ENCODE results near the gene CTIF. TPM values are rescaled to one million over a fixed set of nuclear protein-coding genes. Genes with fewer than 3 reads are reported as not detected.

The CTIF gene
- total RNA-seq, 1 experiment from 2014 or later, result 26.5 TPM

- ATAC-seq, result no peak
- H3K4me3 ChIP-seq (ENCODE audit: low read depth in 2 of 2, low read length in 2 of 2), result no peak overlapping the region
- no peak overlapping the region for H3K27ac ChIP-seq (ENCODE audit: low read length)
- no TSS peak for BruUV-seq (replicated peaks)
- POLR2A ChIA-PET, result no interaction called here
- CTCF ChIA-PET, result no interaction called here
- H3K27me3 ChIP-seq (ENCODE audit: control insufficient read depth, insufficient read depth, low read length), result no peaks in the 10 kb centered on the region
- no peak for DNase-seq (ENCODE audit: low read depth, low spot score)
- H3K36me3 ChIP-seq (ENCODE audit: control insufficient read depth, insufficient read depth, low read length), result no peaks in the 10 kb centered on the region; the same call in 1 of the 2 replicates
- in situ Hi-C loops (cut with HindIII; ENCODE audit: low pct_unique_long_range_greater_than_20kb, low sequenced_read_pairs) (no loop called here), intact Hi-C loops (cut with micrococcal nuclease; ENCODE audit: unreplicated experiment) (no loop called here)
- TF ChIP-seq POLR2AphosphoS5 (IDR thresholded peaks at IDR 0.05; ENCODE audit: low read depth, low read length), result no peak
- no peaks in the 10 kb centered on the region for H3K4me1 ChIP-seq (ENCODE audit: control insufficient read depth, insufficient read depth, low read length)
- no peaks in the 10 kb centered on the region for H3K9me3 ChIP-seq (ENCODE audit: control insufficient read depth, insufficient read depth, low read depth, low read length)
These were observed 226.2 kb downstream of the CTIF start for GRCh38 chr18:48765053-48765452.

DNA sequence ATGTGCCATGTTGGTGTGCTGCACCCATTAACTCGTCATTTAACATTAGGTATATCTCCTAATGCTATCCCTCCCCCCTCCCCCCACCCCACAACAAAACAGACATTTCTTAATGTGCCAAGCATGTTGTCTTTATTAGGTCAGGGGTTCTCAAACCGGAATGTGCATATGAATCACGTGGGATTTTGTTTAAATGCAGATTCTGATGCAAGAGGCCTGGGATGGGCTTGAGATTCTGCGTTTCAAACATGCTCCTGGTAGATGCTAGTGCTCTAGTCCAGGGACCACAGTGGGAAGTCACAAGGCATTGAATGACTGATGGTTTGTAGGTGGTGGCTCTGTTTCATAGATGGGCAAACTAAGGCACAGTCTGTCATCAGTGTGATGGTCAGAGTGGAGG lies 227.2 kb downstream of the CTIF start:
- no peak overlapping the region for H3K4me3 ChIP-seq (ENCODE audit: low read depth in 2 of 2, low read length in 2 of 2)
- no peaks in the 10 kb centered on the region for H3K9me3 ChIP-seq (ENCODE audit: control insufficient read depth, insufficient read depth, low read depth, low read length)
- H3K27ac ChIP-seq (ENCODE audit: low read length), result no peak overlapping the region
- intact Hi-C loops (cut with micrococcal nuclease; ENCODE audit: unreplicated experiment) (no loop called here), in situ Hi-C loops (cut with HindIII; ENCODE audit: low pct_unique_long_range_greater_than_20kb, low sequenced_read_pairs) (no loop called here)
- CTCF ChIA-PET, result interaction anchor here (0.6 kb wide), 1 partner anchor 297 kb away, joined by 3 read pairs; no protein-coding TSS in a partner anchor
- POLR2A ChIA-PET, result no interaction called here
- ATAC-seq, result no peak
- TF ChIP-seq CTCF (IDR thresholded peaks at IDR 0.05) (no peak), POLR2AphosphoS5 (IDR thresholded peaks at IDR 0.05; ENCODE audit: low read depth, low read length) (no peak), TCF7L2 (IDR thresholded peaks at IDR 0.05; ENCODE audit: low read depth, low read length) (no peak), SIN3A (IDR thresholded peaks at IDR 0.05; ENCODE audit: borderline replicate concordance, insufficient read depth, low read depth, low read length) (no peak), REST (IDR thresholded peaks at IDR 0.05; ENCODE audit: insufficient read depth in 1 of 2, low read depth in 2 of 2, low read length in 1 of 2) (no peak)
- no peaks in the 10 kb centered on the region for H3K27me3 ChIP-seq (ENCODE audit: control insufficient read depth, insufficient read depth, low read length)
- no peaks in the 10 kb centered on the region; the same call in 1 of the 2 replicates for H3K36me3 ChIP-seq (ENCODE audit: control insufficient read depth, insufficient read depth, low read length)
- H3K4me1 ChIP-seq (ENCODE audit: control insufficient read depth, insufficient read depth, low read length), result no peaks in the 10 kb centered on the region
- no TSS peak for BruUV-seq (replicated peaks)
- no peak for DNase-seq (ENCODE audit: low read depth, low spot score)

DNA sequence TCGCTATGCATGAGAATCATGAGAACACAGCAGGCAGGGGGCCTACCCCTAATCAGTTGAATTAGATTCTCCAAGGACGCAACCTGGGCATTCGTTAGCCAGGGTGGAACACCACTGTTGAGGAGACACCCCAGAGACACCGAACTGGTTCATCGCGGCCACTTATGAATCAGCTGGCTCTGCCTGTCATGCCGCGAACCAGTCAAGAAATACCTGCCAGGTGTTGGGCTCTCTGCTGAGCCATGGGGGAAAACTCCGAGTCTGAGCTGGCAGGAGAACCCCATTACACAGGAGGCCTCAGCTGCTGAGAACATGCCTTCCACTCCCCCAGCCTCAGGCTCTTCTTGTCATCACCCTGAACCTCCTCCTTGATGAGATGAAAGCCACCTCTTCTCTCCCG lies 227.7 kb downstream of the CTIF start:
- ChIA-PET POLR2A (no interaction called here), CTCF (interaction anchor here (0.6 kb wide), 1 partner anchor 298 kb away, joined by 3 read pairs; no protein-coding TSS in a partner anchor)
- DNase-seq (ENCODE audit: low read depth, low spot score), result no peak
- no TSS peak for BruUV-seq (replicated peaks)
- no peak overlapping the region for H3K27ac ChIP-seq (ENCODE audit: low read length)
- in situ Hi-C loops (cut with HindIII; ENCODE audit: low pct_unique_long_range_greater_than_20kb, low sequenced_read_pairs) (no loop called here), intact Hi-C loops (cut with micrococcal nuclease; ENCODE audit: unreplicated experiment) (no loop called here)
- no peaks in the 10 kb centered on the region for H3K9me3 ChIP-seq (ENCODE audit: control insufficient read depth, insufficient read depth, low read depth, low read length)
- no peak overlapping the region for H3K4me3 ChIP-seq (ENCODE audit: low read depth in 2 of 2, low read length in 2 of 2)
- no peak for TF ChIP-seq CTCF (IDR thresholded peaks at IDR 0.05)
- no peak for TF ChIP-seq SIN3A (IDR thresholded peaks at IDR 0.05; ENCODE audit: borderline replicate concordance, insufficient read depth, low read depth, low read length)
- TF ChIP-seq POLR2AphosphoS5 (IDR thresholded peaks at IDR 0.05; ENCODE audit: low read depth, low read length), result no peak
- no peak for TF ChIP-seq REST (IDR thresholded peaks at IDR 0.05; ENCODE audit: insufficient read depth in 1 of 2, low read depth in 2 of 2, low read length in 1 of 2)
- no peak for TF ChIP-seq TCF7L2 (IDR thresholded peaks at IDR 0.05; ENCODE audit: low read depth, low read length)
- no peaks in the 10 kb centered on the region for H3K4me1 ChIP-seq (ENCODE audit: control insufficient read depth, insufficient read depth, low read length)
- H3K27me3 ChIP-seq (ENCODE audit: control insufficient read depth, insufficient read depth, low read length), result no peaks in the 10 kb centered on the region
- no peak for ATAC-seq
- no peaks in the 10 kb centered on the region; the same call in 1 of the 2 replicates for H3K36me3 ChIP-seq (ENCODE audit: control insufficient read depth, insufficient read depth, low read length)
